H9 (cell line): Measurements from ENCODE around the gene ERC2. TPM values are rescaled to one million over a fixed set of nuclear protein-coding genes. Genes with fewer than 3 reads are reported as not detected.

Source experiments
- DNase-seq: peaks from one replicate; pipeline ENCODE4 v3.0.0-alpha.2; 2017
- H2AFZ ChIP-seq: one replicate; pipeline ENCODE4 v1.6.1; 2013; ENCODE audit warnings: mild to moderate bottlenecking, low read length, control low read depth, moderate library complexity
- H2AK5ac ChIP-seq: 2 replicates; pipeline ENCODE4 v1.6.1; 2013; ENCODE audit warnings: low read length, control low read depth, mixed read lengths; ENCODE audit not compliant: insufficient read length
- H2BK120ac ChIP-seq: one replicate; pipeline ENCODE4 v1.6.1; 2013; ENCODE audit warnings: low read depth, mild to moderate bottlenecking, low read length, control low read depth, inconsistent platforms; ENCODE audit not compliant: poor library complexity, severe bottlenecking
- H2BK12ac ChIP-seq: 2 replicates; pipeline ENCODE4 v1.6.1; 2013; ENCODE audit warnings: low read length, control low read depth, mixed read lengths, low read depth; ENCODE audit not compliant: insufficient read length
- H2BK15ac ChIP-seq: 2 replicates; pipeline ENCODE4 v1.6.1; 2013; ENCODE audit warnings: low read depth, low read length, control low read depth
- H2BK20ac ChIP-seq: one replicate; pipeline ENCODE4 v1.6.1; 2013; ENCODE audit warnings: low read depth, mild to moderate bottlenecking, low read length, control low read depth, inconsistent platforms; ENCODE audit not compliant: poor library complexity, severe bottlenecking
- H2BK5ac ChIP-seq: 2 replicates; pipeline ENCODE4 v1.6.1; 2013; ENCODE audit warnings: low read length, control low read depth, mixed read lengths; ENCODE audit not compliant: insufficient read length
- H3K14ac ChIP-seq: 2 replicates; pipeline ENCODE4 v1.6.1; 2013; ENCODE audit warnings: low read length, control low read depth; ENCODE audit not compliant: insufficient read depth
- H3K18ac ChIP-seq: 2 replicates; pipeline ENCODE4 v1.6.1; 2013; ENCODE audit warnings: low read depth, mild to moderate bottlenecking, mixed read lengths, low read length, control low read depth; ENCODE audit not compliant: insufficient read length
- H3K23ac ChIP-seq: 2 replicates; pipeline ENCODE4 v1.6.1; 2013; ENCODE audit warnings: low read length, control low read depth, mixed read lengths, low read depth; ENCODE audit not compliant: insufficient read length
- H3K23me2 ChIP-seq: 2 replicates; pipeline ENCODE4 v1.6.1; 2013; ENCODE audit warnings: low read depth, mild to moderate bottlenecking, mixed read lengths, low read length, control low read depth; ENCODE audit not compliant: insufficient read length, poor library complexity, severe bottlenecking
- H3K27ac ChIP-seq: 2 replicates; pipeline ENCODE4 v1.5.1; 2013; ENCODE audit warnings: low read length, control low read depth, mixed read lengths, low read depth; ENCODE audit not compliant: insufficient read length
- H3K27me3 ChIP-seq: 2 replicates; pipeline ENCODE4 v1.6.1; 2013; ENCODE audit warnings: low read length, control low read depth, inconsistent platforms; ENCODE audit not compliant: insufficient read depth
- H3K4ac ChIP-seq: 2 replicates; pipeline ENCODE4 v1.6.1; 2013; ENCODE audit warnings: low read depth, mild to moderate bottlenecking, control low read depth, inconsistent platforms, low read length, moderate library complexity
- H3K4me1 ChIP-seq: 2 replicates; pipeline ENCODE4 v1.6.1; 2013; ENCODE audit warnings: low read length, control low read depth, inconsistent platforms; ENCODE audit not compliant: insufficient read depth
- H3K4me2 ChIP-seq: 2 replicates; pipeline ENCODE4 v1.6.1; 2013; ENCODE audit warnings: low read length, control low read depth, mixed read lengths; ENCODE audit not compliant: insufficient read length, insufficient read depth
- H3K56ac ChIP-seq: 2 replicates; pipeline ENCODE4 v1.6.1; 2013; ENCODE audit warnings: low read depth, mild to moderate bottlenecking, mixed read lengths, low read length, control low read depth; ENCODE audit not compliant: insufficient read length
- H3K79me1 ChIP-seq: 2 replicates; pipeline ENCODE4 v1.6.1; 2013; ENCODE audit warnings: low read depth, mild to moderate bottlenecking, moderate library complexity, low read length, control low read depth, inconsistent platforms; ENCODE audit not compliant: insufficient read depth, poor library complexity, severe bottlenecking
- H3K79me2 ChIP-seq: 2 replicates; pipeline ENCODE4 v1.6.1; 2013; ENCODE audit warnings: low read length, control low read depth, inconsistent platforms; ENCODE audit not compliant: insufficient read depth
- H3K9ac ChIP-seq: 2 replicates; pipeline ENCODE4 v1.6.1; 2013; ENCODE audit warnings: low read length, control low read depth, mixed read lengths; ENCODE audit not compliant: insufficient read length; ENCODE audit errors: extremely low read depth
- H3K9me3 ChIP-seq: one replicate; pipeline ENCODE4 v1.6.1; 2013; ENCODE audit warnings: low read depth, low read length, inconsistent platforms; ENCODE audit not compliant: control insufficient read depth
- H3T11ph ChIP-seq: one replicate; pipeline ENCODE4 v1.6.1; 2013; ENCODE audit warnings: mild to moderate bottlenecking, low read length, control low read depth, inconsistent platforms
- H4K20me1 ChIP-seq: one replicate; pipeline ENCODE4 v1.6.1; 2013; ENCODE audit not compliant: control insufficient read depth, insufficient read length, insufficient read depth
- H4K5ac ChIP-seq: 2 replicates; pipeline ENCODE4 v1.6.1; 2013; ENCODE audit warnings: low read depth, mild to moderate bottlenecking, mixed read lengths, low read length, control low read depth; ENCODE audit not compliant: insufficient read length
- H4K8ac ChIP-seq: replicated peaks from 2 replicates; pipeline ENCODE4 v1.6.1; 2013; ENCODE audit warnings: low read length, control low read depth, mixed read lengths, low read depth; ENCODE audit not compliant: insufficient read length
- H4K91ac ChIP-seq: 2 replicates; pipeline ENCODE4 v1.6.1; 2013; ENCODE audit warnings: low read depth, mild to moderate bottlenecking, moderate library complexity, mixed read lengths, low read length, control low read depth; ENCODE audit not compliant: insufficient read length
- H3K27ac Mint-ChIP-seq, 3 experiments: 2 replicates in 2 of 3; 3 replicates in 1 of 3; pipeline ENCODE4 v1.8.0; 2020 to 2021; ENCODE audit warnings: mixed read lengths in 3 of 3, mild to moderate bottlenecking in 1 of 3, moderate library complexity in 1 of 3
- H3K27me3 Mint-ChIP-seq: 2 replicates; pipeline ENCODE4 v1.8.0; 2021; ENCODE audit warnings: low read depth, mild to moderate bottlenecking, moderate library complexity, mixed read lengths
- H3K36me3 Mint-ChIP-seq, 3 experiments: 2 replicates in 2 of 3; 3 replicates in 1 of 3; pipeline ENCODE4 v1.8.0; 2020 to 2021; ENCODE audit warnings: low read depth in 3 of 3, mixed read lengths in 3 of 3; ENCODE audit not compliant: insufficient read depth in 1 of 3
- H3K4me1 Mint-ChIP-seq, 2 experiments: 2 replicates each; pipeline ENCODE4 v1.8.0; 2020; ENCODE audit warnings: mixed read lengths in 2 of 2
- H3K4me3 Mint-ChIP-seq, 2 experiments: 2 replicates in 1 of 2; 3 replicates in 1 of 2; pipeline ENCODE4 v1.8.0; 2020 to 2021; ENCODE audit warnings: mild to moderate bottlenecking in 2 of 2, mixed read lengths in 2 of 2, moderate library complexity in 1 of 2
- H3K9me3 Mint-ChIP-seq, 2 experiments: 2 replicates in 1 of 2; 3 replicates in 1 of 2; pipeline ENCODE4 v1.8.0; 2020; ENCODE audit warnings: mild to moderate bottlenecking in 2 of 2, mixed read lengths in 2 of 2, moderate library complexity in 1 of 2
- CTCF ChIP-seq: fragments of 200-600 bp; sonication (generic); conservative IDR thresholded peaks from 3 replicates; pipeline ENCODE4 v1.8.0; 2021; ENCODE audit warnings: antibody characterized with exemption, mild to moderate bottlenecking
- WGBS: extraction: QIAGEN DNeasy Blood & Tissue Kit; methylation state at CpG from one replicate; pipeline ENCODE4 v1.1.7; 2013; ENCODE audit warnings: missing lambda C conversion rate, low lambda C conversion rate, mixed read lengths; ENCODE audit not compliant: insufficient read length; ENCODE audit errors: extremely low coverage; 5-methylcytosine and 5-hydroxymethylcytosine counted together
- total RNA-seq: library from RNA; stranded (reverse); gene quantifications from 2 replicates; pipeline ENCODE4 v1.2.1, GENCODE V29; 2021

Gene ERC2
- total RNA-seq, 1 experiment from 2014 or later, result 15.4 TPM

- no CpG with 5 or more reads among the region's 3 CpGs for WGBS
- no peak overlapping the region for H3K18ac ChIP-seq
- no peak overlapping the region for H3K4me3 Mint-ChIP-seq
- peaks cover 10% of the 10 kb centered on the region; the same call in 1 of the 2 replicates for H3K4me1 ChIP-seq
- no peaks in the 10 kb centered on the region for H3K23me2 ChIP-seq
- no peak overlapping the region for H2BK5ac ChIP-seq
- no peak overlapping the region for H2AFZ ChIP-seq
- H3K27ac Mint-ChIP-seq, result peak overlapping the region in 1 of 3 experiments; percentile 56; a peak in 1 of 7 replicates
- no peak overlapping the region for H3K56ac ChIP-seq
- no peak overlapping the region for H2BK120ac ChIP-seq
- no peak overlapping the region for H2BK20ac ChIP-seq
- no peaks in the 10 kb centered on the region for H3K79me2 ChIP-seq
- no peaks in the 10 kb centered on the region; the same call in 1 of the 2 replicates for H3K27me3 Mint-ChIP-seq
- H3K27ac ChIP-seq, result no peak overlapping the region
- H4K20me1 ChIP-seq, result no peaks in the 10 kb centered on the region
- peaks cover 0 to 2% (median 0%) of the 10 kb centered on the region in 3 experiments; a peak in 2 of 7 replicates for H3K36me3 Mint-ChIP-seq
- H4K8ac ChIP-seq, result no peak overlapping the region
- no peak overlapping the region for H3T11ph ChIP-seq
- no peak for TF ChIP-seq CTCF
- H3K4me2 ChIP-seq, result no peak overlapping the region
- H3K79me1 ChIP-seq, result no peaks in the 10 kb centered on the region
- H3K4me1 Mint-ChIP-seq, result peaks cover 27 to 34% of the 10 kb centered on the region in 2 experiments
- no peak overlapping the region for H3K4ac ChIP-seq
- H2BK12ac ChIP-seq, result no peak overlapping the region
- no peak overlapping the region for H2AK5ac ChIP-seq
- no peak overlapping the region for H3K23ac ChIP-seq
- no peaks in the 10 kb centered on the region for H3K9me3 Mint-ChIP-seq
- no peak overlapping the region for H4K5ac ChIP-seq
- no peak overlapping the region for H3K9ac ChIP-seq
- H3K14ac ChIP-seq, result no peak overlapping the region
- DNase-seq, result no peak
- no peaks in the 10 kb centered on the region for H3K27me3 ChIP-seq
- H2BK15ac ChIP-seq, result no peak overlapping the region
- H4K91ac ChIP-seq, result no peak overlapping the region
- H3K9me3 ChIP-seq, result no peaks in the 10 kb centered on the region
Observed at GRCh38 chr3:55567615-55568014, 900.7 kb downstream of the ERC2 start.
